Stimulated activated CD4-positive, alpha-beta T cell treated with anti-CD3 and anti-CD28 coated beads, Interleukin-2, amount 100 ng/mL, for 4 hours (primary cell): ENCODE data around the gene FASTK.

Experiments
- DNase-seq: peaks from one replicate; pipeline ENCODE4 v3.0.0-alpha.2; 2020; ENCODE audit warnings: low read depth

Gene FASTK

GRCh38 chr7:151082141-151083070 is 1.8 kb upstream of the FASTK start:
- DNase-seq = no peak

GRCh38 chr7:151081170-151082101 is 827 bp upstream of the FASTK start:
- no peak for DNase-seq

DNA sequence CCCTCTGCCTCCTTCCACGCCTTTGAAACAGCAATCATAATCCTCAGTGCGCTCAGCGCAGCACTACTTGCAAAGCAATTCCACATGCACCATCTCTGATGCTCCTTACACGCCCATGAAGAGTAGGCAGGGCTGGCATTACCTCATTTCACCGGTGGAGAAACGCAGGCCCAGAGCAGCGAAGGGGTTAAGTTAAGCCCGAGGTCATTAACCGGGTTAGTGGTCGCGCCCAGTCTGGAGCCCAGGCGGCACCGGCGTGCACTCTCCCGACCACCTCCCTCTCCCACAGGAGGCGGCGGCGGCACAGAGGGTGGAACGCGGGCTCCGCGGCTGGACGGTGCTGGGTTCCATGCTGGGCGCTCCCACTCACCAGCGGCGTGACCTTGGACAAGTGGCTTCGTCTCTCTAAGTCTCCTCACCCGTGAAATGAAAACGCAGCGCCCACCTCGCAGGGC is 515 bp downstream of the FASTK start:
- no peak for DNase-seq

- DNase-seq = no peak
These were observed 1.3 kb downstream of the FASTK start for GRCh38 chr7:151079199-151079910.

DNA sequence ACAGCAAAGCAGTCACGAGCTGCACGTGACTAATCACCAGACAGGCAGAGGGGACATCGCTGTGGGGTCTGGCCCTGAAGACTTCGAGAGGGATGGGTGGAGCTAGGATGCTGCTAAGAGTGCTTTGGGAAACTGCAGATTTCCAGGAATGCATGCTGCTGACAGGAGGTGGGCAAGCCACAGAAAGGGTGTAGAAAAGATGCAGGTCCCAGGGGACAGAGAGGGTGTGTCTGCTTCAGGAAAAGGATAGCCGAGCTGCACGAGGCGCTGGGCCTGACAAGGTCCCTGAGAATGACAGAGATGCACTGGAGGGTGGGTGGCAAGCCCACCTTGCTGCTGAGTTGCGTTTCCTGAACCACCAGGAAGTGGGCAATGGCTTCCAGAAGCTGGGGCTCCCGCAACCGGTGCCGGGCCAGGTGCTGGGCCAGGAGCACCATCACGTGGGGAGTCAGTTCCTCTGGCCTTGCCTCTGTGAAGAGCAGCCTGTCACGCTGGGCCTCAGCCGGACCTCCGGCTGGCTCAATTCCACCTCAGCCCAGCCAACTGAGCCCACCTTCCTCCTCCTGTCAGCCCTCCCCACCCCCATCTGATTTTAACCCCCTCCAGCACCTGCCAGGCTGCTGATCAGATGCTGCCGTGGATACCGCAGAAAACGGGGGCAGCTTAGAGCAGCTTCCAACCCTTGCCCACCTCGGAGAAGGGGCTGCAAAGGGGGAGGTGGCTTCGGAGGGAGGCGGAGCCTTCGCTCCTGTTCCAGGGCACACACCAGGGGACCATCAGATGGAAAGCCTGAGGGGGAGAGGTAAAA is 2.2 kb downstream of the FASTK start:
- DNase-seq = no peak

DNA sequence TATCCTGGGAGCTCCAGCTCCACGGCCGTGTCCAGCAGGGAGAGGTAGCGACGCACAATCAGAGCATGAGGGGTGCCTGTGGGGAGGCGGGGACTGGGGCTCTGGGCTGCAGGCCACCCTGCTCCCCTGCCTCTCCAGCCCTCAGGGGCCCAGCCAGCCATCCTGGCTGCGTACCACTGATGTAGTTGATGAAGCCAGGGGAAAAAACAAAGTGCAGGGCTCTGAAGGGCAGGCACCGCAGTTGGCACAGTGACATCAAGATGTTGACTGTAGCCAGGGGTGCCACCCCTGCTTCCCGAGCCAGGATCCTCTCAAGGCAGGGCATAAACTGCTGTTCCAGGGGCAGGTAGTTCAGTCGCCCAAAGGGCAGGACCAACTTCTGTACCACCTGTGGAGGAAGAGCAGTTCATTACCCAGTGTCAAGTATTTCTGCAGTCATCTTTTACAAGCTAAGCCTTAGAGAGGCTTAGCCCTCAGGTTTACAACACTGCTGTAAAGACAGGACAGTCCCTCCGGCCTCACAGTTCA is 2.8 kb downstream of the FASTK start:
- no peak for DNase-seq

GRCh38 chr7:151076863-151077704 is 3.5 kb downstream of the FASTK start:
- DNase-seq = no peak

- no peak for DNase-seq
These were observed 4.6 kb downstream of the FASTK start for GRCh38 chr7:151075978-151076426.

DNA sequence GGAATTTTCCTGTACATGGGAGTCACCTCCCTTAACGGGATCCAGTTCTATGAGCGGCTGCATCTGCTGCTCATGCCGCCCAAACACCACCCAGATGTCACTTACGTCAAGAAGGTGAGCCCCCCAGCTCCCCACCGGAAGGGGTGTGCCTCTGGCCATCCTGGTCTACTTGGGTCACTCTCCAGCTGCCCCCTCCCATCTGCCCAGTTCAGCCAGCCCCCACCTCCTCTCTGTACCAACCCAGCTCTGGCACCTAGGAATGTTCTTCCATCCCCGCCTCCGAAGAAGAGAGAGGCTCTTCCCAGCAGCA is 5.0 kb downstream of the FASTK start:
- DNase-seq = no peak

DNA sequence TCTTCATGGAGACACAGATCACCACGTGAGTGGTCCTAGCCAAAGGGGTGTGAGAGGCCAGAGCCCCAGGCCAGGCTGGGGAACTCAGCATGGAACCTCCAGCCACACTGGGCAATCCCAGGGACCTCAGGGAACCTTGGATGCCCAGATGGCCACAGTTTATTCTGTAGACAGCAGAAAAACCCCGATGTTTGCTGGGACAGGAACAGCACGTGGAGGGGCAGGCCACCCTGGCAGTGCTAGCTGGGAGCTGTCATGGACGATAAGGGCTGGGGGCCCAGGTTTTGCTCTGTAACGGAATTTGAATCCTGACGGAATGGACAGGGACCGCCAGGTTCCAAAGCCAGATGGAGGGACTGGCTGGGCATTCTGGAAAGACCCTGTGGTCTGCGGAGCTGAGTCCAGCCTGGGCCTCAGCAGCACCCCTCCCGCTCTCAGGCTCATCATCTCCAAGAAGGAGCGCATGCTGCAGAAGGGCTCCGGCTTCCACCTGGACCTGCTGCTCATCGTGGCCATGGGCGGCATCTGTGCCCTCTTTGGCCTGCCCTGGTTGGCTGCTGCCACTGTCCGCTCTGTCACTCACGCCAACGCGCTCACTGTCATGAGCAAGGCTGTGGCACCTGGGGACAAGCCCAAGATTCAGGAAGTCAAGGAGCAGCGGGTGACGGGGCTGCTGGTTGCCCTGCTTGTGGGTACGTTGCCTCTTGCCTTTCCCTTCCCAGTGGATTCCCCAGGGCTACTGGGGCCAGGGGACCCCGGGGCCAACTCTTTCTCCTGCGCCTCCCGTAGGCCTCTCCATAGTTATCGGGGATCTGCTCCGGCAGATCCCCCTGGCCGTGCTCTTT is 5.6 kb downstream of the FASTK start:
- DNase-seq = no peak

DNA sequence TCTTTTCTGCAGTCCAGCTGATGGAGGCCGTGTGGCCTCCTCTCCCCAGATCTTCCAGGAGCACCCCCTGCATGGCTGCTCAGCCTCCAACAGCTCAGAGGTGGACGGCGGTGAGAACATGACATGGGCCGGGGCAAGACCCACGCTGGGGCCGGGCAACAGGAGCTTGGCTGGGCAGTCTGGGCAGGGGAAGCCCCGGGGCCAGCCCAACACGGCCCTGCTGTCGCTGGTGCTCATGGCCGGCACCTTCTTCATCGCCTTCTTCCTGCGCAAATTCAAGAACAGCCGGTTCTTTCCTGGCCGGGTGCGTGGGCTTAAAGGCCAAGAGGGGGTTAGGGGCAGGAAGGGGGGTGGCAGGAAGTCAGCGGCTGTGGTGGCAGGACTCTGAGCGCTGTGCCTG is 6.6 kb downstream of the FASTK start:
- no peak for DNase-seq

- no peak for DNase-seq
These were observed 9.4 kb downstream of the FASTK start for GRCh38 chr7:151071032-151071866.

- no peak for DNase-seq
These were observed 10.0 kb downstream of the FASTK start for GRCh38 chr7:151070574-151070960.

- DNase-seq = no peak
These were observed 10.6 kb downstream of the FASTK start for GRCh38 chr7:151069841-151070573.

DNA sequence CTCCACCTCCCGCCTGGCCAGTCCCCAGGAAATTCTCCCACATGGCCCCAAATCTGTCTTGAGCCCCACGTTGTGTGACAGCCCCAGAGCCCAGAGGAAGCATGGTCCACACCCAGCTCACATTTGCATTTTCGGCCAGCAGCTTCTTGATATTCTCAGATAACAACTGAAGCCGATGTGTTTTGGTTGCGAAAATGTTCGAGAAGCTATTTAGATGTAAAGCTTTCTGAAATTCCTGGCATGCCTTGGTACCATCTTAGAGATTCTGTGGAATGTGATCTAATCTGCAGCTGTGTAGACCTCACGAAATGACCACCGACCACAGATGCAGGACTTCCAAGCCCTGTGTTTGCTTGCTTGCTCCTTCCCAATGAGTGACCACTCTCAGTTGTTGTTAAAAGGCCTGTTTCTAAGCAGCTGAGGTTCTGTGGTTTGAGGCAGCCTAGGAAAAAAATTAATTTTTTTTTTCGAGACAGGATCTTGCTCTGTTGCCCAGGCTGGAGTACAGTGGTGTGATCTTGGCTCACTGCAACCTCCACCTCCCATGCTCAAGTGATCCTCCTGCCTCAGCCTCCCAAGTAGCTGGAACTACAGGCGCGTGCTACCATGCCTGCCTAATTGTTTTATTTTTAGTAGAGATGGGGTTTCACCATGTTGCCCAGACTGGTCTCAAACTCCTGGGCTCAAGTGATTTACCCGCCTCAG is 12.4 kb downstream of the FASTK start:
- DNase-seq = no peak

DNA sequence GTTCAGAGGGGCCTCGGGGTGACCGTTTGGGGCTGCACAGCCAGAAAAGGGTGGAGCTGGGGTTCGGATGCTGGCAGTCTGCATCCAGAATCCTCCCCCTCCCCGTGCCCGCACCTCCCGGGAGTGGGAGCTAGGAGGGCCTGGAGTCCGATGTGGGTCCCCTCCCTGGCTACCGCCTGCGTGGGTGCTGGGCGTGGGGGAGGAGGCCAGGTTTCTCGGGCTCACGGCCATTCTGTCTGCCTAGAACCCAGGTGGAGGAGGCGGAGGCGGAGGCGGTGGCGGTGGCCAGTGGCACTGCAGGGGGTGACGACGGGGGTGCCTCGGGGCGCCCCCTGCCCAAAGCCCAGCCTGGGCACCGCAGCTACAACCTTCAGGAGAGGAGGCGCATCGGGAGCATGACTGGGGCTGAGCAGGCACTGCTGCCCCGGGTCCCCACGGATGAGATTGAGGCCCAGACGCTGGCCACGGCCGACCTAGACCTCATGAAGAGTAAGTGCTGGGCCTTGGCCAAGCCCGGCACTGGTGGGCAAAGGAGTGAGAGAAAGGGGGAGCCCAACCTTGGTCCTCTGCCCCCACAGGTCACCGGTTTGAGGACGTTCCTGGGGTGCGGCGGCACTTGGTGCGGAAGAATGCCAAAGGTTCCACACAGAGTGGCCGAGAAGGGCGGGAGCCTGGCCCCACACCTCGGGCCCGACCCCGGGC is 14.2 kb downstream of the FASTK start:
- no peak for DNase-seq
